SH-SY5Y (cell line): ENCODE data around the gene STAC2.

Experiments
- GATA2 ChIP-seq: IDR thresholded peaks from 2 replicates; pipeline ENCODE4 v1.6.1; 2011; ENCODE audit warnings: mild to moderate bottlenecking, low read depth, low read length
- GATA3 ChIP-seq: IDR thresholded peaks from 2 replicates; pipeline ENCODE4 v1.6.1; 2011; ENCODE audit warnings: low read depth, mild to moderate bottlenecking, low read length, moderate library complexity

DNA sequence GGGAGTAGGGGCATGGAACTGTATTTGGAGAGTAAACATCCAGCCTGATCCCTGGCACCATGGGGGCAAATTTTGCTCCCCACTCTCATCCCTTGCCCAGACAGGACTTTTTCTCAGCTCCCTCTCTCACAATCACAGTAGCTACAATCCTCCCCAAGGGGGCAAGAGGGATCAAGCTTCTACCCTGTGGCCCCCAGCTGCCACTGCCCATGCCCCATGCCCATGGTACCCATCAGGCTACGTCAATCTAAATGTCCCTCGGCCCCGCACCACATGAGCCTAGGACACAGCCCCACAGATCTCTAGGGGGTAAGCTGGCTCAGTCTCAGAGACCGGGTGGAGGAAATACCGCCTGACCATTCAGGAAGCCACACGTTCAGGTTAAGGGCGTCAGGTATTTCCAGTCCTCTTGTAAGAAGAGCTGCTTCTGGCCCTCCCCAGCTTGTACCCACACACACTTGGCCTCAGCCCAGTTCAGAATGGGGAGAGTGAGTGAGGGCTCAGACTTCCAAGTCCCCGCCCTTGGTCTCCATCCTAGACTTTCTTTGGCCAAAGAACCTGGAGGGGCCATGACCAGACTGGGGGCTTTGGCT, 30.1 kb downstream of the STAC2 start:
- TF ChIP-seq GATA2 = no peak
- no peak for TF ChIP-seq GATA3
